Rectal smooth muscle tissue (tissue), 1 donor: ENCODE results near the gene TM7SF2.

Experiments
- H3K27ac ChIP-seq: one replicate; pipeline ENCODE4 v1.7.0; 2013; ENCODE audit warnings: low read depth, low read length, inconsistent platforms
- H3K27me3 ChIP-seq: one replicate; pipeline ENCODE4 v1.7.0; 2013; ENCODE audit warnings: low read length; ENCODE audit not compliant: control insufficient read depth, insufficient read depth
- H3K36me3 ChIP-seq: one replicate; pipeline ENCODE4 v1.7.0; 2013; ENCODE audit warnings: low read length; ENCODE audit not compliant: control insufficient read depth, insufficient read depth
- H3K4me1 ChIP-seq: one replicate; pipeline ENCODE4 v1.7.0; 2013; ENCODE audit warnings: low read length; ENCODE audit not compliant: control insufficient read depth, insufficient read depth
- H3K4me3 ChIP-seq: one replicate; pipeline ENCODE4 v1.7.0; 2013; ENCODE audit warnings: low read length
- H3K9ac ChIP-seq: one replicate; pipeline ENCODE4 v1.7.0; 2013; ENCODE audit warnings: low read length

The TM7SF2 gene

GRCh38 chr11:65111744-65112545 is at the start of gene TM7SF2:
TM7SF2 (plus strand) TSS chr11:65111872; CDS start chr11:65112016, 144 bp downstream.
- H3K4me3 ChIP-seq = peak within 1 kb of the TSS; percentile 59
- peaks cover 19% of the 10 kb centered on the region for H3K4me1 ChIP-seq
- H3K9ac ChIP-seq = peak within 1 kb of the TSS; percentile 38
- peaks cover 4% of the 10 kb centered on the region for H3K36me3 ChIP-seq
- peak within 1 kb of the TSS; percentile 61 for H3K27ac ChIP-seq
- no peaks in the 10 kb centered on the region for H3K27me3 ChIP-seq

GRCh38 chr11:65063532-65063931 is 48.1 kb upstream of the TM7SF2 start:
- no peaks in the 10 kb centered on the region for H3K36me3 ChIP-seq
- H3K9ac ChIP-seq = no peak overlapping the region
- no peaks in the 10 kb centered on the region for H3K4me1 ChIP-seq
- H3K27ac ChIP-seq = no peak overlapping the region
- no peaks in the 10 kb centered on the region for H3K27me3 ChIP-seq
- H3K4me3 ChIP-seq = no peak overlapping the region

GRCh38 chr11:65064847-65065240 is 46.8 kb upstream of the TM7SF2 start:
- no peaks in the 10 kb centered on the region for H3K4me1 ChIP-seq
- no peak overlapping the region for H3K9ac ChIP-seq
- H3K27ac ChIP-seq = no peak overlapping the region
- no peaks in the 10 kb centered on the region for H3K27me3 ChIP-seq
- H3K36me3 ChIP-seq = no peaks in the 10 kb centered on the region
- H3K4me3 ChIP-seq = no peak overlapping the region

GRCh38 chr11:65065851-65066250 is 45.8 kb upstream of the TM7SF2 start:
- Histone ChIP-seq H3K27ac (no peak overlapping the region), H3K36me3 (no peaks in the 10 kb centered on the region), H3K4me3 (no peak overlapping the region), H3K9ac (no peak overlapping the region), H3K4me1 (no peaks in the 10 kb centered on the region), H3K27me3 (no peaks in the 10 kb centered on the region)

GRCh38 chr11:65066315-65066714 is 45.4 kb upstream of the TM7SF2 start:
- Histone ChIP-seq H3K27me3 (no peaks in the 10 kb centered on the region), H3K9ac (no peak overlapping the region), H3K27ac (no peak overlapping the region), H3K36me3 (no peaks in the 10 kb centered on the region), H3K4me1 (no peaks in the 10 kb centered on the region), H3K4me3 (no peak overlapping the region)

- H3K36me3 ChIP-seq = no peaks in the 10 kb centered on the region
- no peak overlapping the region for H3K4me3 ChIP-seq
- no peak overlapping the region for H3K9ac ChIP-seq
- no peaks in the 10 kb centered on the region for H3K4me1 ChIP-seq
- no peaks in the 10 kb centered on the region for H3K27me3 ChIP-seq
- H3K27ac ChIP-seq = no peak overlapping the region
Measured at GRCh38 chr11:65066805-65067291, 44.8 kb upstream of the TM7SF2 start.

GRCh38 chr11:65067446-65067845 is 44.2 kb upstream of the TM7SF2 start:
- no peaks in the 10 kb centered on the region for H3K4me1 ChIP-seq
- no peaks in the 10 kb centered on the region for H3K27me3 ChIP-seq
- H3K36me3 ChIP-seq = no peaks in the 10 kb centered on the region
- no peak overlapping the region for H3K9ac ChIP-seq
- no peak overlapping the region for H3K4me3 ChIP-seq
- no peak overlapping the region for H3K27ac ChIP-seq

- H3K4me1 ChIP-seq = no peaks in the 10 kb centered on the region
- H3K27me3 ChIP-seq = no peaks in the 10 kb centered on the region
- H3K27ac ChIP-seq = no peak overlapping the region
Measured at GRCh38 chr11:65069217-65069616, 42.5 kb upstream of the TM7SF2 start.

GRCh38 chr11:65071907-65072630 is 39.6 kb upstream of the TM7SF2 start:
- H3K27ac ChIP-seq = no peak overlapping the region
- H3K4me3 ChIP-seq = no peak overlapping the region
- no peak overlapping the region for H3K9ac ChIP-seq
- no peaks in the 10 kb centered on the region for H3K4me1 ChIP-seq
- no peaks in the 10 kb centered on the region for H3K27me3 ChIP-seq
- H3K36me3 ChIP-seq = no peaks in the 10 kb centered on the region

More at GRCh38 chr11:65069217-65069616, 42.5 kb upstream of the TM7SF2 start:
- H3K4me3 ChIP-seq = no peak overlapping the region
- no peak overlapping the region for H3K9ac ChIP-seq
- H3K36me3 ChIP-seq = no peaks in the 10 kb centered on the region

- Histone ChIP-seq H3K4me3 (no peak overlapping the region), H3K9ac (no peak overlapping the region), H3K27ac (no peak overlapping the region), H3K27me3 (no peaks in the 10 kb centered on the region), H3K36me3 (no peaks in the 10 kb centered on the region), H3K4me1 (no peaks in the 10 kb centered on the region)
Measured at GRCh38 chr11:65072631-65072966, 39.1 kb upstream of the TM7SF2 start.

GRCh38 chr11:65077451-65077850 is 34.2 kb upstream of the TM7SF2 start:
- Histone ChIP-seq H3K4me1 (no peaks in the 10 kb centered on the region), H3K27ac (no peak overlapping the region), H3K36me3 (no peaks in the 10 kb centered on the region), H3K4me3 (no peak overlapping the region), H3K9ac (no peak overlapping the region), H3K27me3 (no peaks in the 10 kb centered on the region)

GRCh38 chr11:65078151-65078550 is 33.5 kb upstream of the TM7SF2 start:
- no peaks in the 10 kb centered on the region for H3K27me3 ChIP-seq
- no peak overlapping the region for H3K4me3 ChIP-seq
- no peak overlapping the region for H3K9ac ChIP-seq
- no peaks in the 10 kb centered on the region for H3K36me3 ChIP-seq
- no peak overlapping the region for H3K27ac ChIP-seq
- H3K4me1 ChIP-seq = no peaks in the 10 kb centered on the region
